ENCODE results near the gene SIGLEC15. TPM values are rescaled to one million over a fixed set of nuclear protein-coding genes. Genes with fewer than 3 reads are reported as not detected.
"Not testable (repeated sequence)": the region's sequence is repeated elsewhere in the genome, so short reads cannot be mapped to it uniquely, and the experiment has no call there.

Gene SIGLEC15
- total RNA-seq, 2 donors from 2014 or later: not detected

DNA sequence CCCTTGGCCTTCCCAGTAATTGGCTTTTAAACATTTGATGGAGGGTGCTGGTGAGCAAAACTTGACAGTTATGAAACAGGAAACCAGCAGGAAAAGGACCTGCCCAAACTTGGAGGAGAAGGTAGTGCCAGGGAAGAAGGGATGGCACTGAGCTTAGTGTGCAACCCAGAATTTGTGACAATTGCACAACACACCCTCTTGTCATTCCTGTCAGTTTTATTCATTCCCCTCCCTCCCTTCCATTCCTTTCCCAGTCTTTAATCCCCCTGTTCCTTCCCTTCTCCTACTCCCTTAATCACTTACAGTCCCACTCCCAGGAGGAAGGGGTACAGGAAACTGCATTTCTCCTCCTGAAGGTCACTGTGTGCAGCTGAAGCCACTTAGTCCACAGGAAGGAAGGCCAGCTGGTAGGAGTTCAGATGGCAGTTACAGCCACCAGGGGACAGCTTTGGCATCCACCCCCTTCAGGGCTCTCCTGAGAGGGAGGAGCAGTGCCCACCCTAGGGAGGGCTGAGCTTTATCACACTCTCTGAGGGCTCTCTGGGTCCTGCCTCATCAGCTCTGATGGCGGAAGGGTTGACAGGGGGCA is 24.0 kb upstream of the SIGLEC15 start:
- no peak for DNase-seq
- H3K27ac Mint-ChIP-seq: no peak overlapping the region
- peaks cover 10% of the 10 kb centered on the region for H3K4me1 Mint-ChIP-seq (ENCODE audit: low read depth)
- H3K4me3 Mint-ChIP-seq: no peak overlapping the region
- peaks cover 0 to 2% of the 10 kb centered on the region in 2 donors for H3K9me3 Mint-ChIP-seq
- ATAC-seq (replicated peaks in 1 of 2): no peak
- H3K36me3 Mint-ChIP-seq (ENCODE audit: insufficient read depth in 2 of 2): peaks cover 5 to 9% of the 10 kb centered on the region in 2 donors
- H3K27me3 Mint-ChIP-seq (ENCODE audit: low read depth): peaks cover 9% of the 10 kb centered on the region

DNA sequence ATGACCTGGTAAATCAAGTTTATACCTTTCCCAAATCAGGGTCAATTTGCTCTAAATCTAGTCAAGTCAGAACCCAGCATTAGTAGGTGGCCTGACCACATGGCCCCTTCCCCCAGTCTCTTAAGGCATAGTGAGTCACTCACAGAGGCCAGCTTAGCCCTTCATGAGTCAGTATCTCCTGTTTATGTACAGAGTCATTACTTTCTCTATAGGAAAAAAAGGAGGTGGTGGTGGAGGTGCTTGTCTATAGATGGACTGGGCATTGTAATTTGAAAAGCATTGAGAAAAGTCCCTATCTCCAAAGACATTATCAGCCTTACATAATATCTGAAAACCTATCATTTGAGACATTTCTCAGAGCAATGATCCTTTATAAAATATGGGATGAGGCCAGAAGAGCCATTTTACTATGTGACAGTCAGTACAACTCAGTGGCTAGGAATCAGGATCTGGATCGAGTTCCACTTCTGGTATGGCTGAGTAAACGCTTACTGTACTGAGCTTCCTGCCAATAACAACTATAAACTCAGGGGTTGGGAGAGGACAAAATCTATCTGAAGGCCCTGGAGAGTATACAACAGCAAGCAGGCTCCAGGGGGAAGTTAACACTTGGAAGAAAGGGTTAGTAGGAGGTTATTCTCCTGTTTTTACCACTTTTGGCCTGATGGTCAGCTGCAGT is 22.5 kb upstream of the SIGLEC15 start:
- Mint-ChIP-seq H3K27me3 (ENCODE audit: low read depth) (peaks cover 9% of the 10 kb centered on the region), H3K27ac (peak overlapping the region; percentile 15), H3K4me3 (no peak overlapping the region), H3K9me3 (peaks cover 1 to 2% of the 10 kb centered on the region in 2 donors), H3K4me1 (ENCODE audit: low read depth) (peaks cover 10% of the 10 kb centered on the region), H3K36me3 (ENCODE audit: insufficient read depth in 2 of 2) (peaks cover 4 to 9% of the 10 kb centered on the region in 2 donors)
- ATAC-seq (replicated peaks in 1 of 2) (peak; percentile 95 to 99), DNase-seq (peak; percentile 28 to 33)

DNA sequence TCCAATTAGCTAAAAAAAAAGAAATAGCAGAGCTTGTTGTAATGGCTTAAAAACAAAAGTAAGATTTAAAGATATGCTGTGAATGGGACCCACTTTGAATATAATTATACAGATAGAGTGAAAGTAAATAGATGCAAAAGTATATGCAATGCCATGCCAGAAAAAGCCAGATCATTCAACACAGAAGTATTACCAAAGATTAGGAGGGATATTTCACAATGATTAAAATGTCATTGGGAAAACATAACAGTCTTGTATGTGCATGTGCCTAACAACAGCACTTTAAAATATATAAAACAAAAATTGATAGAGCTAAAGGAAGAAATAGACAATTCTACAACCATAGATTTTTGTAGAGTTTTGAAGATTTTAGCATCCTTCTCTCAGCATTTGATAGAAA is 19.9 kb upstream of the SIGLEC15 start:
- no peak for DNase-seq
- peaks cover 3 to 7% of the 10 kb centered on the region in 2 donors for H3K9me3 Mint-ChIP-seq
- peaks cover 4 to 6% of the 10 kb centered on the region in 2 donors for H3K36me3 Mint-ChIP-seq (ENCODE audit: insufficient read depth in 2 of 2)
- no peak overlapping the region for H3K4me3 Mint-ChIP-seq
- peaks cover 9% of the 10 kb centered on the region for H3K27me3 Mint-ChIP-seq (ENCODE audit: low read depth)
- no peak overlapping the region for H3K27ac Mint-ChIP-seq
- peaks cover 26% of the 10 kb centered on the region for H3K4me1 Mint-ChIP-seq (ENCODE audit: low read depth)
- ATAC-seq (replicated peaks in 1 of 2): no peak

DNA sequence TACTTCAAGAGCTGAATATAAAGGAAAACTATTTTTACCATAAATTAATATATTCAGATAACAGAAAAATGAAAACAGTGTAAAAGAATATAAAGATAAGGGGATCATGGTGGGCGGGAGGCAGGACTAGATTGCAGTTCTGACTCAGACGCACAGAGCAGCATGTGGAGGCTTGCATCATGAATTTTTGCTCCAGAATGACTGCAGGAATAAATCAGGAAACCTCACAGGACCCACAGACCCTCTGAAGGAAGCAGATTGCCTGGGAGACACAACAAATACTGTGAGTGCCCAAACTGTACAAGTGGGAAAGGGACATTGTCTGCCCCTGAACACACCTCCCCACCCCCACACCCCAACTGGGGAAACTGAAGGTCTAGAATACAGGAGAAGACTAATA is 19.2 kb upstream of the SIGLEC15 start:
- no peak for DNase-seq
- Mint-ChIP-seq H3K4me3 (no peak overlapping the region), H3K4me1 (ENCODE audit: low read depth) (peaks cover 29% of the 10 kb centered on the region), H3K36me3 (ENCODE audit: insufficient read depth in 2 of 2) (peaks cover 4 to 5% of the 10 kb centered on the region in 2 donors), H3K9me3 (peaks cover 3 to 7% of the 10 kb centered on the region in 2 donors), H3K27me3 (ENCODE audit: low read depth) (peaks cover 9% of the 10 kb centered on the region), H3K27ac (no peak overlapping the region)
- ATAC-seq (replicated peaks in 1 of 2): no peak

DNA sequence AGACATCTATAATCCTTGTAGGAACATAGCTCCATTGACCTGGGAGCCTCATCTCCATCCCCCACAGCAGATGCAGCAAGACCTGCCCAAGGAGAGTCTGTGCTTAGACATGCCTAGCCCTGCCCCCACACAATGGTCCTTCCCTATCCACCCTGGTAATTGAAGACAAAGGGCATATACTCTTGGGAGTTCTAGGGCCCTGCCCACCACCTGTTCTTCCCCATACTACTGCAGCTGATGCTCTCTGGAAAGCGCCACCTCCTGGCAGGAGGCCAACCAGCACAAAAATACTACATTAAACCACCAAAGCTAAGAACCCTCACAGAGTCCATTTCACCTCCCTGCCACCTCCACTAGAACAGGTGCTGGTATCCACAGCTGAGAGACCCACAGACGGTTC is 18.3 kb upstream of the SIGLEC15 start:
- DNase-seq: peak in 1 of 2 donors; percentile 41
- H3K27ac Mint-ChIP-seq; H3K9me3 Mint-ChIP-seq; H3K4me3 Mint-ChIP-seq; H3K27me3 Mint-ChIP-seq (ENCODE audit: low read depth); ATAC-seq (replicated peaks in 1 of 2); H3K36me3 Mint-ChIP-seq (ENCODE audit: insufficient read depth in 2 of 2): not testable (repeated sequence)
- peaks cover 29% of the 10 kb centered on the region for H3K4me1 Mint-ChIP-seq (ENCODE audit: low read depth)

DNA sequence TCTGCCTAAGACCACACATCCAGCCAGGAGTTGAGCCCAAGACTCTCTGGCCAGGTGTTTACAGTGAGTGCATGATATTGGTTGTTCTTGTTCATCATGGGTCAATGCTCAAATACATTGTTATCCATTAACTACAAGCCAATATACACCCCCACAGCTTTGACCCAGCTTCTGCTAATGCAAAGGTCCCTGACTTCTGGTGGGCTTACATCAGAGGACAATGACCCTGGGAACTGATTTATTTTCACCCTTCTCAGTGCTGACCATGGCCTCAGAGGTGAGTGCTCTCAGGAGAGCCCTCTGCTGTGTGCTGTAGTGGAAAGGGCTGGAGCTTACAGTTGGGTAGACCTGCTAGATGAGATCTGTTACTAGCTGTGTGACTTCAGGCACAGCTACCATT is 10.7 kb upstream of the SIGLEC15 start:
- H3K27ac Mint-ChIP-seq; H3K27me3 Mint-ChIP-seq (ENCODE audit: low read depth); H3K9me3 Mint-ChIP-seq; H3K36me3 Mint-ChIP-seq (ENCODE audit: insufficient read depth in 2 of 2); DNase-seq; H3K4me3 Mint-ChIP-seq; ATAC-seq (replicated peaks in 1 of 2): not testable (repeated sequence)
- peaks cover 15% of the 10 kb centered on the region for H3K4me1 Mint-ChIP-seq (ENCODE audit: low read depth)

DNA sequence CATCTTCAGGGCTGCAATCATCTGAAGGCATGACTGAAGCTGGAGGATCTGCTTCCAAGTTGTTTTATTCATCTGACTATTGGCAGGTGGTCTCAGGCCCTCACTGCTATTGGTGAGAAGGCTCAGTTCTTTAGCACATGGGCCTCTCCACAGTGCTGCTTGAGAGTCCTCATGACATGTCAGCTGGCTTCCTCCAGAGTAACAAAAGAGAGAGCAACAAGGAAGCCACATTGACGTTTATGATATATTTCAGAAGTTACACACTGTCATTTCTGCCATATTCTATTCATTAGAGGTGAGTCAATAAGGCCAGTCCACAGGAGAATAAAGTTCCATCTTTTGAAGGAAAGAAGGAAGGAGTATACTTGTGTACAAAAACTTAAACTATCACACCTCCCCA is 7.9 kb upstream of the SIGLEC15 start:
- Mint-ChIP-seq H3K27me3 (ENCODE audit: low read depth) (peaks cover 17% of the 10 kb centered on the region), H3K4me1 (ENCODE audit: low read depth) (peaks cover 5% of the 10 kb centered on the region), H3K9me3 (peaks cover 0 to 9% of the 10 kb centered on the region in 2 donors), H3K36me3 (ENCODE audit: insufficient read depth in 2 of 2) (peaks cover 4 to 7% of the 10 kb centered on the region in 2 donors), H3K4me3 (no peak overlapping the region), H3K27ac (no peak overlapping the region)
- no peak for DNase-seq
- peak; percentile 45 to 89 for ATAC-seq (replicated peaks in 1 of 2)

DNA sequence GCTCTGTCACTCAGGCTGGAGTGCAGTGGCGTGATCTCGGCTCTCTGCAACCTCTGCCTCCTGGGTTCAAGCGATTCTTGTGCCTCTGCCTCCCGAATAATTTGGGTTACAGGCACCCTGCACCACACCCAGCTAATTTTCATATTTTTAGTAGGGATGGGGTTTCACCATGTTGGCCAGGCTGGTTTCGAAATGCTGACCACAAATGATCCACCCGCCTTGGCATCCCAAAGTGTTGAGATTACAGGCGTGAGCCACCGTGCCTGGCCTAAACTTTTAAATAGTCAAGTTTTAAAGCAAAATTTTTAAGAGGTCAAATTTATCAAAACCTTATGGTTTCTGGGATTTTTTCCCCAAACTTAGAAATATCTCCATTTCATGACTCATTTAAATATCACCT is 6.7 kb upstream of the SIGLEC15 start:
- H3K4me1 Mint-ChIP-seq (ENCODE audit: low read depth); H3K9me3 Mint-ChIP-seq; H3K4me3 Mint-ChIP-seq; H3K27ac Mint-ChIP-seq; DNase-seq; ATAC-seq (replicated peaks in 1 of 2); H3K36me3 Mint-ChIP-seq (ENCODE audit: insufficient read depth in 2 of 2): not testable (repeated sequence)
- peaks cover 17% of the 10 kb centered on the region for H3K27me3 Mint-ChIP-seq (ENCODE audit: low read depth)

DNA sequence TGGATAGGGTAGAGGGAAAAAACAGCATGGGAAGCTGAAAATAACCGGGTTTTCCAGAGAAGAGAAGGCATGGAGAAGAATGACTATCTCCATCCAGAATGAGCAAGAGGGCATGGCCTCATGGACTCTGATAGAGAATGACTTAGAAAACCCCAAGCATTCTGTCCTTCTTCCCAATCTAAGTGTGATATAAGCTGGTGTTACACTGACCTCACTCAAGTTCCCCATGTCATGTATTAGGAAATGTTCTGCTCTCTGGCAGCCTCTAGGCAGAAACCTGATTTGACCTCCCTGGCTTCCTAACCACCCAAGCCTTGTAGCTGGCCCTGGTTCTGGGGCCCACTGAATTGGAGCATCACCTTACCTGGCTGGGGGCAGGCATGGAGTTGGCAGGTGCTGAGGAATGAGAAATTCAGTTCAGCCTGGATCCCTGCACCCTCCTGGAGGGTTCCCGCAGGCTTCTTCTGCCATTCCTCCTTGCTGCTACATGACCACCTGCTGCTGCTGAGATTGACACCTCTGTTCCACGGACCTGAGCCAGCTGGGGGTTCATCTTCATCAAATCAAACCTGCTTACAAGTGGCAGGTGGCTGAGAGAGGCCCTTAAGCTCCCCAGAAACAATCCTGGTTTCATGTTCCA is 5.2 kb upstream of the SIGLEC15 start:
- no peak for DNase-seq
- peaks cover 4 to 7% of the 10 kb centered on the region in 2 donors for H3K36me3 Mint-ChIP-seq (ENCODE audit: insufficient read depth in 2 of 2)
- H3K4me1 Mint-ChIP-seq (ENCODE audit: low read depth): peaks cover 9% of the 10 kb centered on the region
- H3K9me3 Mint-ChIP-seq: peaks cover 0 to 9% of the 10 kb centered on the region in 2 donors
- no peak overlapping the region for H3K4me3 Mint-ChIP-seq
- peaks cover 17% of the 10 kb centered on the region for H3K27me3 Mint-ChIP-seq (ENCODE audit: low read depth)
- H3K27ac Mint-ChIP-seq: no peak overlapping the region
- ATAC-seq (replicated peaks in 1 of 2): no peak

DNA sequence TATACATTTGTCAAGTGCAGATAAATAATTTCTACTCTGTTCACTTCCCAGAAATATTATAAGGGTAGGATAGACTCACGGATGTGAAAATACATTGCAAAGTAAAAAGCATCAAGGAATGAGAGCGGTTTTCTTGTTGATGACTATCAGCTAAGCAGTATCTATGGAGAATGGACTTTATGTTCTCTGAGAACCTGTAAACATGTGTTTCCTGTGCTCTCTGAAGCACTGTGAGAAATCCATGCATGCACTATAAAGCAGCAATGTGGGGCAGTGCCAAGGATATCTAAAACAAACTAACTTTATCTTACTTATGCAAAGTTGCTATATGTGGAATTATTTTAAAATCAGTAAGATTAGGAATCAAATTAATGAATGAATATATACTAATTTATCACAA is 4.4 kb upstream of the SIGLEC15 start:
- H3K27ac Mint-ChIP-seq: no peak overlapping the region
- DNase-seq (no peak), ATAC-seq (replicated peaks in 1 of 2) (no peak)
- H3K9me3 Mint-ChIP-seq: peaks cover 0 to 9% of the 10 kb centered on the region in 2 donors
- H3K36me3 Mint-ChIP-seq (ENCODE audit: insufficient read depth in 2 of 2): peaks cover 3 to 4% of the 10 kb centered on the region in 2 donors
- H3K27me3 Mint-ChIP-seq (ENCODE audit: low read depth): peaks cover 17% of the 10 kb centered on the region
- peaks cover 13% of the 10 kb centered on the region for H3K4me1 Mint-ChIP-seq (ENCODE audit: low read depth)
- no peak overlapping the region for H3K4me3 Mint-ChIP-seq

DNA sequence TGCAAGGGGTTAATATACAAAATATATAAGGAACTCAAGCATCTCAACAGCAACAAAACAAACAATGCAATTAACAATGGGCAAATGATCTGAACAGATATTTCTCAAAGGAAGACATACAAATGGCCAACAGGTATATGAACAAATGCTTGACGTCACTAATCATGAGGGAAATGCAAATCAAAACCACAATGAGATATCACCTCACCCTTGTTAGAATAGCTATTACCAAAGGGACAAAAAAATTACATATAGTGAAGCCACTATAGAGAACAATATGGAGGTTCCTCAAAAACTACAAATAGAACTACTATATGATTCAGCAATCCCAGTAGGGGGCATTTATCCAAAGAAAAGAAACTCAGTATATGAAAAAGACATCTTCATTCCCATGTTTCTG is 3.8 kb upstream of the SIGLEC15 start:
- Mint-ChIP-seq H3K4me1 (ENCODE audit: low read depth) (peaks cover 13% of the 10 kb centered on the region), H3K4me3 (no peak overlapping the region), H3K27ac (no peak overlapping the region), H3K27me3 (ENCODE audit: low read depth) (peaks cover 17% of the 10 kb centered on the region), H3K36me3 (ENCODE audit: insufficient read depth in 2 of 2) (peaks cover 0 to 1% of the 10 kb centered on the region in 2 donors), H3K9me3 (peaks cover 0 to 2% of the 10 kb centered on the region in 2 donors)
- no peak for DNase-seq
- no peak for ATAC-seq (replicated peaks in 1 of 2)

DNA sequence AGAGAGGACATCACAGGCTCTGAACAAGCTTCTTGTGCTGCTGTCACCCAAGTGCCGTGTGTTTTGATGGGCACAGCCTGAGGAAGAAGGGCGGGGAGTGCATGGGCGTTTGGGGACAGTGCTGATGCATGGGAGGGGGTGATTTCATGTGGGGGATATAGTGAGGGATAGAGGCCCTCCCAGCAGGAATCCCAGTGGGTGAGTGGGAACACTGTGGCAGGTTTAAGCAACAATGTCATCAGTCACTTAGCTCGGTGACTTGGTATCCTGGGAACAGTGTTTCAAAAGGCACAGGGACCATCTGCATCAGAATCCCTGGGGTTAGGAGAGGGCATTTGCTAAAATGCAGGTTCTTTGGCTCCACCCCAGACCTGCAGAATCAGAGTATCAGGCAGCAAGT is 609 bp downstream of the SIGLEC15 start:
- DNase-seq: no peak
- Mint-ChIP-seq H3K9me3 (no peaks in the 10 kb centered on the region), H3K36me3 (ENCODE audit: insufficient read depth in 2 of 2) (no peaks in the 10 kb centered on the region), H3K4me1 (ENCODE audit: low read depth) (peaks cover 21% of the 10 kb centered on the region), H3K4me3 (no peak overlapping the region), H3K27ac (no peak overlapping the region), H3K27me3 (ENCODE audit: low read depth) (peaks cover 11% of the 10 kb centered on the region)
- no peak for ATAC-seq (replicated peaks in 1 of 2)

DNA sequence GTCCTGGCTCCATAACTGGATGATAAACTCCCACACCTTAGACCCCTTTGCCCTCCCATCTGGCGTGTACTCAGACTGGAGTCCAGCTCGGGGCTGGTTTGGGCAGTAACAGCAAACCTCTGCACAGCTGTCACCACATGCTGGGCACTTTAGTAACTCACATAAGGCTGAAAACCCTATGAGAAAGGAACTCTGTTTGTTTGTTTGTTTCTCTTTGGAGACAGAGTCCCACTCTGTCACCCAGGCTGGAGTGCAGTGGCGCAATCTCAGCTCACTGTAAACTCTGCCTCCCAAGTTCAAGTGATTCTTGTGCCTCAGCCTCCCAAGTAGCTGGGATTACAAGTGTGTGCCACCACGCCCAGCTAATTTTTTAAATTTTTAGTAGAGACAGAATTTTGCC is 1.2 kb downstream of the SIGLEC15 start:
- not testable (repeated sequence) for H3K4me3 Mint-ChIP-seq; H3K27me3 Mint-ChIP-seq (ENCODE audit: low read depth); ATAC-seq (replicated peaks in 1 of 2); H3K36me3 Mint-ChIP-seq (ENCODE audit: insufficient read depth in 2 of 2); DNase-seq; H3K9me3 Mint-ChIP-seq; H3K27ac Mint-ChIP-seq
- H3K4me1 Mint-ChIP-seq (ENCODE audit: low read depth): peaks cover 21% of the 10 kb centered on the region

All from activated T-cell treated with anti-CD3 and anti-CD28 coated beads, Interleukin-2, amount 50 U/mL, for 72 hours (primary cell).